CD4-positive, alpha-beta T cell treated with Interleukin-6 for 4 hours (primary cell): ENCODE data around the gene LOXHD1.
A peak's percentile ranks its signal among the peaks of the same experiment; 100 is the strongest.

Experiments
- DNase-seq: peaks from one replicate; pipeline ENCODE4 v3.0.0-alpha.2; 2020; ENCODE audit warnings: mixed read lengths

Gene LOXHD1

DNA sequence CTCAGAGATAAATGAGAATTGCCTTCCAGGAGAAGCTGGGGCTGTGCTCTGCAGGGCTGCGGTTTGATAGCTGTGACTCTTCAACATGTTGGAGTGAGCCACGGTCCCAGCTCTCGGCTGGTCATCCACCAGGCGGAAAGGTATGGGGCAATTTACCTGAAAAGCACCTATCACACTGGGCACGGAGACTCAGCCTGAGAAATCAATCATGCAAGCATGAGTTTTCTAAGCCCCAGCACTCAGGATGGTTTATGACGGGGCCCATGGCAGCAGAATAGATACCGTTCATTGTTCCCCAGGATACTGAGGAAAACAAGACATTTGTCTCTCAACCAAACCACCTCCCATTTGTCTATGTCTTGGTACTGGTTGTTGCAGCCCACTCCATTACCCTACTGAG, 83.9 kb downstream of the LOXHD1 start:
- DNase-seq = no peak

DNA sequence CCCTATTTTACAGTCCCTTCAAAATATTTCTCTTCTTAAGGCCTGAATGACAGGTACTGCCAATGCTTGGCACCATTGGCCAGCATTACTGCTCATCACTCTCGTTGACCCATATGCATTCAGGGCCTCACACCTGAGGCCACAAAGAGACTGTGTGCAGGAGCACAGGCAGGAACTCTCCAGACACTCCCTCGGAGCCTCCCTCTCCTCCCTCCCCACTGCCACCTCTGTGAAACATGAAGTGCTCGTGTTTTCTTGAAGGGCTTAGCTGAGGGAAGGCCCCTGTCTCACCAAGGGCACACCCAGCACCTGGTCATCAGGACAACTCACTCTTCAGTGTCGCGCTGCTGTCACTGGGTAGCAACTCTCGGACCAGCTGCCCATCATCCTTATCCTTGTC, 85.3 kb downstream of the LOXHD1 start:
- no peak for DNase-seq

DNA sequence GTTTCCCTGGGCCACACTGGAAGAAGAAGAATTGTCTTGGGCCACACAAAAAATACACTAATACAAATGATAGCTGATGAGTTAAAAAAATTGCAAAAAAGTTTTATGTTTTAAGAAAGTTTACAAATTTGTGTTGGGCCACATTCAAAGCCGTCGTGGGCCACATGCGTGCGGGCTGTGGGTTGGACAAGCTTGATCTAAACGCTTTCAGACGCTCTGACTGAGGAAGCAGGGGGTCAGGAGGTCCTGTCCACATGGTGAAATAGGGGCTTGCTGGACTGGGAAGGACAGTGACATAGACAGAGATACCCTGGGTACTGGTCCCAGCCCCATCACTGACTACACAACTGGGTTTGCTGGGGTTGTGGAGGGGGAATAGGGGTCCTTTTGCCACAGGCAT, 86.4 kb downstream of the LOXHD1 start:
- DNase-seq = no peak

DNA sequence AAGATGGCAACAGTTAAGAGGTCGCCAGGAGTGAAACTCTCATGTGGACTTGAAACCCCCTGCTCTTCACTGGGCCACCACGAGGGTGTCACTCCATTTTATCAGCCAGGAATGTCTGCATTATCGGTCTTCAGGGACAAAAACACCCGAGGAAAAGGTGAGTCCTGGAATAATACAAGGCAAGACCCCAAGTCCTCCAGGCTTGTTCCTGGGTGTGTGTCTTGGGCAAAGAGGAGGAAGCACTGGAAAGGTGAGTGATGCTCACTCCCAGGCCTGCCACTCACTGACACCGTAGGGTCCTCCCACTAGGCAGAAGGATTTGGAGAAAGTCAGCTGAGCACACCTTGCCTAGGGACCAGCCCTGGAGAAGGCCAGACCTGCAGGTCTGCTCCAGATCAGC, 86.9 kb downstream of the LOXHD1 start:
- no peak for DNase-seq

DNA sequence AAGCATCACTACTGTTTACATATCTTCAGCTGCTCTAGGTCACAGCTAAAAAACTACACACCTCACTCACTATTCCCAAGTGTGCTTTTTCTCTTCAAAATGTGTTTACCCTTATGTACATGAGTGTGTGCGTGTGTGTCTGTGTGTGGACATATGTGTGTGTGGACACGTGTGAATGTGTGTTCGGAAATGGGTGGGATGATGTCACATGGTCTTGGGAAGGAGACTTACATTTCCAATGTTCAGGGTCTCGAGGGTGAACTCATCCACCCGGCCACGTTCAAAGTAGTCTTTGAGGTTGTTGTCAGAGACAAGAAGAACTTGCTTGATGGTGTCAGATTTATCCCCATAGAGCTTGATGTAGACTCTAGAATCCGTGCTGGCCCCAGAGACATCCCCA, 87.8 kb downstream of the LOXHD1 start:
- DNase-seq = no peak

DNA sequence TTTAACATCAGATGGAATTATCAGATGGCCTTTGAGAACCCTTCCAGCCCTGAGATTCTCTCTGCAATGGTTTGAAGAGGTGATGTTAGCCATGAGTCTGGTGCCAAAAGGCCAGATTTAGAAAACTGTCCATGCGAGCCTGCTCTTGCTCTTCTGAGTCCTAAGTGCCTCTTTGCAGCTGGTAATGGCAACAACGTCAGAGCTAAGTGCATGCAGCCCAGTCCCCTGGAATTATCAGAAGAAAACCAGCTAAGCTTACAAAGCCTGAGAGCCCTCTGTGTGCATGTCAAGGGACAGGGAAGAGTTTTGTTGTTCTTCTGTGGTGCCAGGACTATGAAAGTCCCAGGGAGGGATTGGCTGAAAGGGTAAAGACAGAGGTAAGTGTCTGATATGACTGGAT, 89.8 kb downstream of the LOXHD1 start:
- no peak for DNase-seq

DNA sequence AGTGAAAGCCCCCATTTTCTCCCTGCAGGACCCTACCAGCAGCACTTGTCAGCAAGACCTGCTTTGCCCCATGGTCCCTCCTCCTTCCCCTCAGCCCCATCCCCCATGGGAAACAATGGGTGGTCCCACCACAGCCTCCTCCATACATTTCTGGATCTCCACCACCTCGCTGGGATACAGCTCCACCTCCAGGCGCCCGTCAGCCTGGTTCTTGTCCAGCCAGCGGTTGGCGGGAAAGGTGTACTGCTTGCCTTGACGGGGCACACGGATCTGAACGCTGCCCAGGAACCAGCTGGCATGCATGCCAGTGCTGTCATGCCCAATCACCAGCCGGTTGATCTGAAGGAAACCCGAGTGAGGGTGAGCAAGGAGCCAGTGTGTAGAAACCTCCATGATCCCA, 90.9 kb downstream of the LOXHD1 start:
- DNase-seq = no peak

DNA sequence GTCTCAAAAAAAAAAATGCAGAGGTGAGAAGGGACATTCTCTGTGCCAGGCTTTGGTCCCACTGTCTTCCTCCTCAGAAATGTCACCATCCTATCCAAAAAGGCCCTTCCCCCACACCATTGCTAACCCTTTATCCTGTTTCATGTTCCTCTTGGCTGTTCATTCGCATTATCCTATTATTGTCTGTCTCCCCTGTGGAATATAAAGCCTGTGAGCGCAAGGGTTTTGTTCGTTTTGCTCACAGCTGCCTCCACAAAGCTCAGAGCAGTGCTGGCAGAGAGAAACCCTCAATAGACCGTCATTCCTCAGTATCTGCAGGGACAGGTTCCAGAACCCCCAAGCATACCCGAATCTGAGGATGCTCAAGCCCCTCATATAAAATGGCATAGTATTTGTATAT, 91.8 kb downstream of the LOXHD1 start:
- DNase-seq = no peak

DNA sequence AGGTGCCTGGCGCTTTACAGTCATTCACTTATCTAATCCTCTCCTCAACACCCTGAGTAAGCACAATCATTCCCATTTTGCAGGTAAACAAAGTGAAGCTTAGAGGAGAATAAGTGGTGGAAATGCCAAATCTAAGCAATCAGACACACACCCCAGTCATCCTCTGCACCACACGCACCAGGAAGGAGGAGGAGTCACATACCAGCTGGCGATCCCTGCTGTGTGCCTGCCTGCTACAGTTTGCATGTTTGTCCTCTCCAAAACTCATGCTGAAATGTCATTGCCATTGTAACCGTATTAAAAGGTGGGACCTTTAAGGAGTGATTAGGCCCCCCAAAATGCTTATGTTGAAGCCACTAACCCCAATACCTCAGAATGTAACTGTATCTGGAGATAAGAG, 93.7 kb downstream of the LOXHD1 start:
- DNase-seq = no peak

DNA sequence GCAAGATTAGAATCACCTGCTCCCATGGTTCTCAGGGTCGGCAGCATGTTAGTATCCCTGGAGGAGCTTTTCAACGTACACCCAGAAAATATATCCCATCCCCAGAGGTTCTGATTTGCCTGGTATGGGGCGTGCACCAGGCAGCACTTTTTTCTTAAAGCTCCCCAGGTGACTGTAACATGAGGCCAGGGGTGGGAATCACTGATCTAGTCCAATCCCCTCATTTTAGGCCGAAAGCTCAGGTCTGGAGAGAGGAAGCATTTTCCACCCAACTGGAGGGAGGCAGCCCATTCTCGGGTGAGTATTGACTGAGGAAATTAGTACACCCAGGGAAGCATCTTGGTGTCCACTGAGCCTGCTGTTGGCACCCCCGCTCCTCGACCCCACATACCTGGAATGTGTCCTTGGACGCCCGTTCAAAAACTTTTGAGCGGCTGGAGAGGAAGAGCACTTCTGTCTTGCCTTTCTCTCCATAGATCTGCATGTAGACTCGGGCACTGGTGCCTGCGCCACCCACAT, 94.3 kb downstream of the LOXHD1 start:
- DNase-seq = no peak

DNA sequence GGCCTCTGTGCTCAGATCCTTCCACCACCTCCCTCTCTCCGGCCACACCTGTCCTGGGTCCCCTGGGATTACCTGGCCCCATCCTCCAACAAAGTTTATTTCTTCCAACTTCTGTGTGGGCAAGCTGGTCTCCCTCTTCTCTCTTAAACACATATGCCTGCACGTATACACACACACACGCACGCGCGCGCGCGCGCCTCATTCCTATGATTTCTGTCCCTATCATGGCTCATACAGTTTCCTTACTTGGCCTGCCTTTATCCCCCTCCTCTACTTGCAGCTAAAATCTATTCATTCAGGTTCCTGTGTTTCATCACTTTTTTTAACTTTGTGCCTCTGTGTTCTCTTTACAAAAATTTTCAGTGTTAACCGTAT, 96.4 kb downstream of the LOXHD1 start:
- DNase-seq = no peak

DNA sequence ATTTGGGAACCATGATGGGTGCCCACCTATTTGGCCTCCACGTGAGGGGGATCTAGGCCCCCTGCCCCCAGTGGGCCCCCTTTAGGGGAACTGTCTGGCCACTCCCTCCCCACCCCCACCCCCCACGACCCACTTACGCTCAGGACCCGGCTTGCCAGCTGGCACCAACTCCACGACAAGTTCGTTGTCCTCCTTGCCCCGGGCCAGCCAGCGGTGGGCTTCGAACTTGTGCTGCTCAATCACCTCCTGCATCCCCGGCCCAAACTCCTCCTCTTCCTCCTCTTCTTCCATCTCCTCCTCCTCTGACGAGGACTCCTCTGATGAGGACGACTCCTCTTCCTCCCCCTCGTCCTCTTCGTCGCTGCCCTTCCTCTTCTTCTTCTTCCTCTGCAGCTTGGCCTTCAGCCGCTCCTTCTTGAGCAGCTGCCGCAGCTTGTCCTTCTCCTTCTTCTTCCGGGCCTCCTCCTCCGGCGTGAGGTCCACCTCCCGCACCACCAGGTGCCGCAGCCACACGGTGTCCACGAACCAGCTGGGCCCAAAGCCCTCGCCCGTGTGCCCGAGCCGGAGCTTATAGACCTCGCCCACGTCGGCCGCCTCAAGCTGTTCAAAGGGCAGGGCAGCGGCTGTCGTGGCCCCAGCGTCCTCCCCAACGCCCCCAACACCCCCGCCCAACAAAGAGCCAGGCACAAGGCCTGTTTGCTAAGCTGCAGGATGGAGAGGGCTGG, 96.9 kb downstream of the LOXHD1 start:
- DNase-seq = no peak

DNA sequence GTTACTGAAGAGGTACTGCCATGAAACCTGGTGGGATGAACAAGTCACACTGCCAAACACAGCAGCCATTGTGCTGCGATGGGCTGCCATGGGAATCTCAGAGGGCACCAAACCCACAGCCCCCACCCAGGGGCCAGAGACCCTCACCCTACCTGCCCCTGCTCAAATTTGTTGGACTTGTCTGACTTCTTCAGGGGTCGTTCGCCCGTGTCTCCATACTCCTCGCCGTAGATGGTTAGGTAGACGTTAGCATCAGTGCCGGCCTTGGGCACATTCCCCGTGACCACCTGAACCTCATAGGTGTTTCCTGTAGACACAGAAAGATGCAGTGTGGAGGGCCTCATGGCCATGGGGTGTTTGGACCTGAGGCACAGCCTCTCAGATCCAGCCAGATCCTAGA, 97.7 kb downstream of the LOXHD1 start:
- DNase-seq = no peak

DNA sequence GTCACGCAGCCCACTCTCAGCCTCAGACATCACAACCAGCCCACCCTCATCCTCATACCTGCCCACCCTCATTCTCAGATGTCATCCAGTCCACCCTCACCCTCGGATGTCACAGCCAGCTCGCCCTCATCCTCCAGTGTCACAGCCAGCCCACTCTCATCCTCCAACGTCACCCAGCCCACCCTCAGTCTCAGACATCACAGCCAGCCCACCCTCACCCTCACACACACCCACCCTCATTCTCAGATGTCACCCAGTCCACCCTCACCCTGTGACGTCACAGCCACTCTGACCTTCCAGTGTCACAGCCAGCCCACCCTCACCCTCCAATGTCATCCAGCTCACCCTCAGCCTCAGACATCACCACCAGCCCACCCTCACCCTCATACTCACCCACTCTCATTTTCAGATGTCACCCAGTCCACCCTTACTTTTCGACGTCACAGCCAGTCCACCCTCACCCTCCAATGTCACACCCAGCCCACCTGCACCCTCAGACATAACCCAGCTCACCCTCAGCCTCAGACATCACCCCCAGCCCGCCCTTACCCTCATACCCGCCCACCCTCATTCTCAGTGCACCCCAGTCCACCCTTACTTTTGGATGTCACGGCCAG, 100.3 kb downstream of the LOXHD1 start:
- no peak for DNase-seq

DNA sequence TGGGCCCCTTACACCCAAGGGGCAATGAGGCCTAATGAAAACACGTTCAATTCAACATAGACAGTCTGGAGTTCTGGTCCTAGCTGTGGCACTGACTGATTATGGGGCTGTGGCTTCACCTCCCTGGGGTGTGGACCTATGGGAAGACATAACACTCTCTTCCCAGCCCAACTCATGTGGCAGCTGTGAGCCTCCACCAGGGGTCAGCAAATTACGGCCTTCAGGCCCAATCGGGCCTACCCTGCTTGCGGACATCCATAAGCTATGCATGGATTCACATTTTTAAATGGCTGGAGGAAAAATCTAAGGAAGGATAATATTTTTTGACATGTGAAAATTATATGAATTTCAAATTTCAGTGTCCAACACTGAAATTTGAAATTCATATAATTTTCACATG, 101.3 kb downstream of the LOXHD1 start:
- peak; percentile 16 for DNase-seq

DNA sequence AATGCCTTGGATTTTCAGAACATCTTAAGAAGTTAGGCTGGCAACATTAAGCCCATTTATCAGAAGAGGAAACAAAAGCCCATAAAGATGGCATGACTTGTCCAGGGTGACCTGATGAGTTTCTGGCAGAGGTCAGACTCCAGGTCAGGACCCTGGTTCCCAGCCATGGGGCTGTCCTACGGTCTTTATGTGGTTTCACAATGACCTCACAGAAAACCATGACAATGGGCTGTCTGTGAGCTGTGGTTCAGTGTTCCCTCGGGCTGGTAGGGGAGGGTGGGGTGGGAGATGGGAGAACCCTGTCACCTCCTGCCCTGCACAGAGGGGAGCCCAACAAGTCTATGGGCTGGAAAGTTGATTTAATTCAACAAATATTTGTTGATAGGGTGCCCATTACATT, 101.8 kb downstream of the LOXHD1 start:
- DNase-seq = no peak

DNA sequence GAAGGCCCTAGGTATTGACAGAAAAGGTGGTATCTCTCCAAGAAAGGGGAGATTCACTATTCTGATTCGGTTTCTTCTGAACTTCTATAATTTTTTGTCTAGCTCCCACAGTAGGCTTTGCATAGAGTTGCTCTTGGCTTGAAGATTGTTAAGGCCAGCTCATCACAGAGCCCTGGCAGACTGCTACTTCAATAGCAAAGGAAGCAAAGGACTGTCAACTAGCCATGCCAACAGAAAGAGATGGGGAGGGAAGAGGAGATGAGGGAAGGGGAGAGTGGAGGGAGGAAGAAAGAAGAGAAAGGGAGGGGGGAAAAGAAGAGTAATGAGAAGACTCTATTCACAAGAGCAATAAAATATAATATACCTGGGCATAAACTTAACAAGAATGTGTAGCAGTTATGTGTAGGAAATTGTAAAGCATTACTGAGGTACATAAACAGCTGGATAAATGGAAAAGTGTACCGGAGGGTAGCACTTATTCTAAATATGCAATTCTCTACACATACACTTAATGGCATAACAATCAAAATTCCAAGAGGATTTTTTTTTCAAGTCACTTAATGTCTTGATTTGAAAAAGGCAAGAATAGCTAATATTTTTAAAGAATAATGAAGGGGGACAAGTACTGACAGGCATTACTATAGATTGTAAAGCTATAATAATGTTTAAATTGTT, 102.5 kb downstream of the LOXHD1 start:
- no peak for DNase-seq

DNA sequence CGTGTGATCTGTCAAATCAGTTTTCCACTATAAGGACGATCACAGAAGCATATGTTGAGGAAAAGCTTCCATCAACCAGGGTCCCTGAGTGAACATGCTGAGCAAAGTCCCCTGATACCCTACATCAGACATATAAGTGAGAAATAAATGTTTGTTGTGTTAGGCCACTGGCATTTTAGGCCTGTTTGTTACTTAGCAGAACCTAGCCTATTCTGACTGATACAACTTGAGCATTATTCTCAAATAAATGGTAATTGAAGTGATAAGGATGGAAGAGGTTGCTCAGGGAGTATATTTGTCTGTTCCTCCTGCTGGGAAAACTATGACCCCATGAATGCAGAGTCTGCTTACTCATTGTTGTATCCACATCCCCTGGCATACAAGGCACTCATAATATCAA, 106.4 kb downstream of the LOXHD1 start:
- no peak for DNase-seq

DNA sequence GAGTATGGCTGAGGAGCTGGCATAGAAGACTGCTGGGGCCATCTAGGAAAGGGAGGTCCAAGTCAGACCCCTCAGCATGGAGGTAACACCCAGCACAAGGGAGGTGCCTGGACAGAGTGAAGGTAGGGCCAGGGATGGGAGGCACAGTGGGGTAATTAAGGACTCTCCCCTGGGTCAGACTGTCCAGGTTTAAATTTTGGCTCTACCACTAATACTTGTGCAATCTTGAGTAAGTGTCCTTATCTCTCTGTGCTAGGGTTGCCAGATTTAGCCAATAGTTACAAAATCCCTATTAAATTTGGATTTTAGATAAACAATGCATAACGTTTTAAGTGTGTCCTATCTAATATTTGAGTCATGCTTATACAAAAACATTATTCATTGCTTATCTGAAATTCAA, 109.5 kb downstream of the LOXHD1 start:
- no peak for DNase-seq

DNA sequence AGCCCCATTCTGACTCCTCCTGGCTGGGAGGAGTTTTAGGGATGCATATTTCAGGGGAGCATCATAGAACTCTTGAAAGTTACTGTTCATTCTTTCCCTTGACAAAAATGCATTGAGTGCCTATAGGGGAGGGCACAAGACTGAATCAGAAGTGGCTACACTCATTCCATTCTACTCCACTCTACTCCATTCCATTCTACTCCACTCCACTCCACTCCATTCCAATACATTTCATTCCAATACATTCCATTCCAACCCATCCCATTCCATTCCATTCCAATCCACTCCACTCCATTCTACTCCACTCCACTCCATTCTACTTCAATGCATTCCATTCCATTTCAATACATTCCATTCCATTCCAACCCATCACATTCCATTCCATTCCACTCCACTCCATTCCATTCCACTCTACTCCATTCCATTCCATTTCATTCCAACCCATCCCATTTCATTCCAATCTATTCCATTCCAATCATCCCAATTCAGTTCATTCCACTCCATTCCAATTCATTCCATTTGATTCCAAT, 110.8 kb downstream of the LOXHD1 start:
- no peak for DNase-seq

DNA sequence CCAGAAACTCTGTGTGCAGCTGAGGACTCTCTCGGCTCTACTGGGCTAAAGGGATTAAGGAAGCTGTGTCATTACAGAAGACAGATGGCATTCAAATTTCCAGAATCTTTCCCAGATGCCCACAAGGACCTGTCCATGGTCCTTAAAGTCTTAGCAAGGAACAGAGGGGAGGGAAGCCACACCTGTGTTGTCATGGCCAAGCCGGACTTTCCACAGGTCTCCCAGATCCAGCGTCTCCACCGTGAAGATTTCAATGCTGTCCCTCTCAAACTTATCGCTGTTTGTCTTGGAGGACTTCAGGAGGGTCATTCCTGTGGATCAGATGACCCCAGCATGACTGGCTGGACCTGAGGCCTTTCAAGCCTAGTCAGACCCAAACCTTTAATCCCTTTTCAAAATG, 114.5 kb downstream of the LOXHD1 start:
- DNase-seq = no peak

DNA sequence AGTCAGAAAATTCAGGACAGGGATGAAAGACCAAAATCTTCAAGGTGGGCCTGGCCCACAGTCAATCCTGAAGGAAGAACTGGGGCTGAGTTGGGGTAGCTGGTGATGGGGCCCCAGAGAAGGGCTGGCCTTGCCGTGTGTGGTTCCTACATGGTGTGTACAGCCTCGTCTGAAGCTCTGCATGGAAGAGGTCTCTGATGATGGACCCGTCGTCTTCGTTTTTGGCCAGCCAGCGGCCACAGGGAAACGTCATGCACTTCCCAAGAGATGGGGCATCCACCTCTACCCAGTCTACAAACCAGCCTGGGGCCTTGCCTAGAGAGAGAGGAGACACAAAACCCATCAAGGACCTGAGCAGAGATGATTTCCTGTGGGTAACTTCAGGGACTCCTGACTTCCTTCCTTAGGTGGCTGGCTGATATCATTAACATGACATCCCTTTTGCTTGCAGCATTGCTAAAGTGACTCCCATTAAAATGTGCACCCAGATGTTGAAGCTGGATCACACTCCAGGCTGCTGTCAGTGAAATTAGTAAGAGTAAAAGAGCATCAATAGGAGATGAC, 115.3 kb downstream of the LOXHD1 start:
- no peak for DNase-seq

DNA sequence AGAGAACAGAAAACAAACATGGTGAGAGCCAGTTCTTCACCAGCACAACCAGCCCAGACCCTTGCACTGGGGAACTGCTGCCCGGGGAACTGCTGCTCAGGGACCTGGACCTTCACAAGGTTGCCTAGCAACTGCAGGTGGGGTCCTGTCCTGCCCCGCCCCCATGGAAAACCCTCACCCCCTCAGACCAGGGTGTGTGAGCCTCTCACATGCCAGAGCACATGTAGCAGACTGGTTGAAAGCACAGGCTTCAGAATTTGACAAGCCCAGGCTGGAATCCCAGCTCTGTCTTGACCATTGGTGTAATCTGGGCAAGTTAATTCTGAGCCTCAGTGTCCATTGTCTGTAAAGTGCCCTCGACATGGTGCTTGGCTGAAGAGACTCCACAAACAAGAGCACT, 118.6 kb downstream of the LOXHD1 start:
- DNase-seq = no peak
